Fibroblast of upper back skin (primary cell): Measurements from ENCODE around the gene JAK2.
"Not testable (repeated sequence)": the region's sequence is repeated elsewhere in the genome, so short reads cannot be mapped to it uniquely, and the experiment has no call there.

ENCODE experiments used
- DNase-seq: peaks from one replicate; pipeline ENCODE4 v3.0.0-alpha.2; 2013

Gene JAK2

GRCh38 chr9:4984621-4985385, at the start of gene JAK2:
JAK2 (plus strand) TSS chr9:4985272; CDS start chr9:5021988, 36,716 bp downstream.
- peak; percentile 94 for DNase-seq

DNA sequence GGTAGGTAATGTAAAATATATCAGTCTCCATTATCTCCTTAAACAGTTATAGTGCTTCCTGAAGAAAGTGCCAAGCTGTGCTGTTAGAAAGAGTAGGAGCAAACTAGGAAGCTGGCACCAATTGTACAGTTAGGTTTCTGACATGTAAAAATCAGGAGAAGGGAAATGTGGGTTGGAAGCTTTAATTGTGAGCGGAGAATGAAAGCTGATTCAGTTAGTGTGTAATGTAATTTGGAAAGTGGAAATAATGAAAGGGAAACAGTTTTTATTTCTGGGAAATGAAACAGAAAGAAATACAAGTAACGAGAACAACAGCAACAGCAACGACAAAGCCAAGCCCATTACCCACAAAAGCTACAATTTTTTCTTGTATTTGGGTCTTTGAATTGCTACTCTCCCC, 48.8 kb upstream of the JAK2 start:
- no peak for DNase-seq

DNA sequence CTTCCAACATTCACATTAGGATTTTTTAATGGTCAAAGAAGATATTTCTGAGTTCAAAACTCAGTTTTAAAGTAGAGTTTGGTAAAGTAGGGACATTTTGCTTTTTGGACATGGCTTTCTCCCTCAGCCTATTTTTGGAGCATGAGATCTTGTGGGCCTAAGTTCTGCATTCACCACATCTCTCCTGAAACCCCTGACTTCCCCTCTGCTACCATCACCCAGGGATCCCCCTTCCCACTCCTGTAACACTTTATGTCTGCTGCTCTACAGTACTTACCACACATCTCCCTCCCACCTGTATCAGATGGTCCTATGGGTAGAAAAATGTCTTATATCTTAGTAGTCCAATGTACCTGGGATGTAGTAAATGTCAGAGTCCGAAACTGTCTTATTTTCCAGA, 48.2 kb upstream of the JAK2 start:
- no peak for DNase-seq

- no peak for DNase-seq
Measured at GRCh38 chr9:4937446-4937845, 47.6 kb upstream of the JAK2 start.

GRCh38 chr9:4938496-4938895, 46.6 kb upstream of the JAK2 start:
- no peak for DNase-seq

DNA sequence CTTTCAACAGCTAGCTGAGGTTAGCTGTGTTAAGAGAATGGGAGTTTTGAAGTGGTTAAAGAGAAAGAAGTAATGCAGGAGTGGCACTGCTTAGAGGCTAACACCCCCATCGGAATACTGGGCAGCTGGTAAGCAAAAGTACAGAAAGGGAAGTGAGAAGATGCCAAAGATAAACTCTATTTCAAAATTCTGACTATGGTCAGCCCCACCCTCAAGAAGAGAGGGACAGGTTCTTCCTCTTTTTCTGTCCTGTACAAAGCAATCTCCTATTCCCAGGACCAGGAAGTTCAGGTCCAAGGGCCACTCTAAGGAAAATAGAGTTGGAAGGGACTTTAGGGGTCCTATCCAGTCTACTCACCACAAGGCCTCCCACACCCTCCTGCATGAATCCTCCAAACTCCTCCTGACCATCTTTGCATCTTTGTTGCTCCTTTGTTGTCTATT, 45.9 kb upstream of the JAK2 start:
- DNase-seq, result no peak

GRCh38 chr9:4942042-4942691, 42.9 kb upstream of the JAK2 start:
- DNase-seq, result not testable (repeated sequence)

DNA sequence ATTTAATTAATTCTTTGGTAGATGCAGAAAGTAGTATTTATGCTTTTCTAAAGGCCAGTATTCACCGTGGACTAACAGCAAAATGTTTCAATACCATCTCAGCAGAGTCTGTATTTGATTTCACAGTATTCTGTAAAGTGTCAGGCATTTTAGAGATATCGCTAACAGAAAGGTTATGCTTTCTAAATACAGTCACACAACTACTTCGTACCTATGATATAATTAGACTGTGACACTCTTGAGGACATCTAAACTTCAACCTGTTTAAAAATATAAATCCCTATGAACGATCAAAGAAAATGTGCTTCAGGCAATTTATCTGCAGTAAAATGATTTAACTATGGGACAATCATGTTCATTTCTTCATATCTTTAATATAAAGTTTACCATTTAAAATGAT, 41.7 kb upstream of the JAK2 start:
- no peak for DNase-seq

DNA sequence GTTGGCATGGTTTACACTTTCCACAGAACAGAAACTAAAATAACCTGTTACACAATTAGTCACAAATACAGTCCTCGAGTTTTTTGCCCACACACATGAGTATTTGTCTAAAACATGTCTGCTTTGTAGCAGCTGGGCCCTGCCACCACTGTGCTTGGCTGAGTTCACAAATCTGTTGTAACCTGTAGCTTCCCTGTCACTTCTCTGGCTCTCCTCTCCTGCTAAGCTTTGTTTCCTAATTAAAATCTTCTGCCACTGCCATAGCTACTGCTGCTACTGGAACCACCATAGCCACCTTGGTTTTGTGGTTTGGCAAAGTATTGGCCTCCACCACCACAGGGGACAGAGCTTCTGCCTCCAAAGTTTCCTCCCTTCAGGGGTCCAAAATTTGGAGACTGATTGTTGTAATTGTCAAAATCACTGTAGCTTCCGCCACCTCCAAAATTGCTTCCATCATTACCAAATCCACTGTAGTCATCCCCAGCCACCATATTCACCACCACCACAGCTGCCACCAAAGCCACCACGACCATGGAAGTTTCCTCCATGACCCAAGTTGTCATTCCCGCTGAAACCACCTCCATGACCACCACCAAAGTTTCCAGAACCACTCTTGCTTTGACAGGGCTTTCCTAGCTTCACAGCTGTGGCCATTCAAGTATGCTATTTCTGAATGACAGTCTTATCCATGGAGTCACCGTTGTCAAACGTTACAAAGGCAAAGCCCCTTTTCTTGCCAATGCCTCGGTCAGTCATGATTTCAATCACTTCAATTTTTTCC, 40.5 kb upstream of the JAK2 start:
- not testable (repeated sequence) for DNase-seq

DNA sequence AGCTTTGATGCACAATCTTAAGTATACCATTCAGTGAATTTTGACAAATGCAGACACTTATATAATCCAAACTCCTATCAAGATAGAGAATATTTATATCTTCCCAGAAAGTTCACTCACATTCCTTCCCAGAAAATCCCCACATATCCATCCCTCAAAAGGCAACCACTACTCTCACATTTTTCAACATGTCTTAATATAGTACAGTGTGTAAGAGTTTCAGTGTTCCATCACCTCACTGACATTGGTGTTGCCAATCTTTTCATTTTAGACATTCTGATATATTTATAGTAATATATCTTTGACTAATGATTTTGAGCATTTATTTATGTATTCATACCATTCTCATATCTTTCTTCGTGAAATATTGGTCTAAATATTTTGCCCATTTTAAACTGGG, 38.1 kb upstream of the JAK2 start:
- DNase-seq, result no peak

GRCh38 chr9:4955836-4956235, 29.2 kb upstream of the JAK2 start:
- peak; percentile 61 for DNase-seq

- DNase-seq, result no peak
Measured at GRCh38 chr9:4959031-4959430, 26.0 kb upstream of the JAK2 start.

DNA sequence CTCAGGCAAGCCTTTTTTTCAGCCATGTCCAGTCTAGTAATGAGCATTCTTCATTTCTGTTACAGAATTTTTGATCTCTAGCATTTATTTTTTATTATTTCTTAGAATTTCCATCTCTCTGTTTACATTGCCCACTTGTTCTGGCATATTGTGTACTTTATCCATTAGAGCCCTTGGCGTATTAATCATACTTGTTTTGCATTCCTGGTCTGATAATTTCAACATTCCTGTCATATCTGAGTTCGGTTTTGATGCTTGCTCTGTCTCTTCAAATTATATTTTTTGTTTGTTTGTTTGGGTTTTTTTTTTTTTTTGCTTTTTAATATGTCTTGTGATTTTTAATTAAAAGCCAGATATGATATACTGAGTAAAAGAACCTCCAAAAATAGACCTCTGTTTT, 23.0 kb upstream of the JAK2 start:
- no peak for DNase-seq

DNA sequence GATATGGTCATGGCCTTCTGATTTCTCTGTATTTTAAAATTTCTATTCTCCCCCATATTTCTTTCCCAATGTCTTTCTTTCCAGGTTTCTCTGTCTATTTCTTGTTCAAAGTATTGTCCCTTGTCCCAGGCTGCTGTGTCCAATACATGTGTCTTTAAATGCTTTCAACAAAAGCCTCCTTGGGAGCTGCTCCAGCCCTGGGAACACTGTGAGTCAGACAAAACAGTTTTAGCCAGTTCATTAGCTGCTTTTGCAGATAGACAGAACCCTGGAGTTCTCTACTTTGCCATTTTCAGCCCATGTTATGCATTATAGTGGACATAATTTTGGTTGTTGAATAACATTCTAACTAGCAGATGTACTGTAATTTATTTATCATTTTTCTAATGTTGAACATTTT, 20.5 kb upstream of the JAK2 start:
- no peak for DNase-seq

DNA sequence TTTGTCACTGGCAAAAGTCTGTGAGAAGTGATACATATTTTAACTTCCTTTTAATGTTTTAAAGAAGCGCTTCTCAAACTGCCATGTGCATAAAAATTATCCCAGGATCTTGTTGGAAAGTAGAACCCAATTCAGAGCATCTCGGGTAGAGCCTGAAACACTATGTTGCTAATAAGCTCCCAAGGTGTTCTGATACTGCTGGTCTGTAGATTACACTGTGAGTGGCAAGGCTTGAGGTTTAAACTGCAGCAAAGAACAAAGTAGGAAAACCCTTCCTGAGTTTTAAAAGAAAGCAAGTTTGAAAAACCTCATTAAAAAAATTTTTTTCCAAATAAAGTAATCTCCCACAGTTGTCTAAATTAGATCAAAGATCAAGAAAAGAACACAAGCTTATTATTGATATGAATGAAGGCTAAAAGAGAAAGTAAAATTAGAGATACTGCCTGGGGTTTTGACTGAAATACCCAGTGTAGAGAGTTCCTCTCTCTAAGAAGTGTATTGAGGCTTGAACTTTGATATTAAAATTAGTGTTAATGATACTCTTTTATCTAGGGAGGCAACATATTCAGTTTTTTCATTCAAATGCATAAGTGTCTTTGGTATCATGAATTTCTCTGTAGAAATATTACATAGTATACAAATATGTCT, 19.8 kb upstream of the JAK2 start:
- no peak for DNase-seq

DNA sequence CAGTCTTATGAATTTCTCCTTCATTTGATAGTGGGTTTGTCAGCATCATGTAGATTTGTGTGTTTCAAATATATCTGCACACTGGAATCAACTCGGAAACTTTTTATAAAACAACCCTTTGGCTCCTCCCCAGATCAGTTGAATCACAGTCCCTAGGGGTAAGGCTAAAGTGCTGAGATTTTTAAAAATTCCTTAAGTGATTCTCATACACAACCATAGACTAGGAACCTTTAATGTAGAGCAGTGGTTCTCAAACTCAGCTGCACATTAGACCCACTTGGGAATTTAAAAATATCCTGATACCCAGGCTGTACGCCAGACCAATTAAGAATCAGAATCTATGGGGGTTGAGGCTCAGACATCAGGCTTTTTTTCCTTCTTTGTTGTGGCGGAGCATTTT, 17.5 kb upstream of the JAK2 start:
- DNase-seq, result peak; percentile 88

GRCh38 chr9:4969130-4969529, 15.9 kb upstream of the JAK2 start:
- no peak for DNase-seq

DNA sequence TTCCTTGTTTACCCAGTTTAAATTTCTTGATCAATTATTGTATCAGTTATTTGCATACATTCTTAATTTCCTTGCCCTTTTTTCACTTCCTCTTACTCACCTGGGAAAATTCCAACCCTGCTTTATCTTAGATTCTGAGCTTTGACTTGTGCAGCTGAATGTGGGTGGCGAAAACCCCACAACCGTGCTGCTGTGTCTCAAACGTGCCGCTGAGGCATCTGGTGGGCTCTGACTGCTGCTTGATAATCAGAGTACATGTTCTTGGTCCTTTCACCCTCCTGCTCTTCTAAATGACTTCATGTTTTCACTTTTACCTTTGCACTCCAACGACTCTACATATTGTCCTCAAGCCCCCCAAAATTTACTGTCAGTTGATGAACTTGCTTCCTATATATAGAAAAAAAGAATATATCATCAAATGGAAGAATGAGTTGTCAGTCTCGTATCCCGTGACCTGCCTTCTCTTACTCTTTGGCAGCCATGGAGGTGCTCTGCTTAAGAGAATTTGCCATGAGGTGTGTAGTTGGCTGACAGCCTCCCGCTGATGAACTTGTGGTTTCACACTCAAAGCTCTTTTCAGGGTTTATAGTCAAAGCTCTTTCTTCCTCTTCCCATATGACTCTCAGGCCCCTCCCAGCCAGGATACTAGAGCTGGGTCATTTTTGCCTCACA, 14.0 kb upstream of the JAK2 start:
- DNase-seq, result no peak

DNA sequence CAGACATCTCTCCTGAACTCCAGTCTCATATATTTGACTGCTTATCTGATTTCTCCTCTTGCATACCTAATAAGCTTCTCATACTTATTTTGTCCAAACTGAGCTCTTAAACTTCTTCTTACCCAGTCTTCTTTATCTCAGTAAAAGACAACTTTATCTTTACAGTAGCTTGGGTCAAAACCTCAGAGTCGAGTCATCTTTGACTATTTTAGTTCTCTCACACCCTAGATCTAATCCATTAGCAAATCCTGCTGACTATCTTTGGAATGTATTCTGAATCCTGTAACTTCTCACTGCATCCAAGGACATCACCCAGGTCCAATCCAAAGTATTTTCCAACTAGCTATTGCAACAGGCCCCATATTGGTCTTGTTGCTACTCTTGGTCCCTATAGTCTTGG, 11.8 kb upstream of the JAK2 start:
- peak; percentile 63 for DNase-seq

DNA sequence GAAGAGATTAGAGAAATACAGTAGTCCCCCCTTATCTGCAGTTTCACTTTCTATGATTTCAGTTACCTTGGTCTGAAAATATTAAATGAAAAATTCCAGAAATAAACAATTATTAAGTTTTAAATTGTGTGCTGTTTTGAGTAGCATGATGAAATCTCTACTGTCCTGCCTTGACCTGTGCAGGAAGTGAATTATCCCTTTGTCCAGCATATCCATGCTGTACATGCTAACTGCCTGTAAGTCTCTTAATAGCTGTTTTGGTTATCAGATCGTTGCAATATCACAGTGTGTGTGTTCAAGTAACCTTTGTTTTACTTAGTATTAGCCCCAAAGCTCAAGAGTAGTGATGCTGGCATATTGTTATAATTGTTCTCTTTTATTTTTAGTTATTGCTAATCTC, 11.2 kb upstream of the JAK2 start:
- no peak for DNase-seq

DNA sequence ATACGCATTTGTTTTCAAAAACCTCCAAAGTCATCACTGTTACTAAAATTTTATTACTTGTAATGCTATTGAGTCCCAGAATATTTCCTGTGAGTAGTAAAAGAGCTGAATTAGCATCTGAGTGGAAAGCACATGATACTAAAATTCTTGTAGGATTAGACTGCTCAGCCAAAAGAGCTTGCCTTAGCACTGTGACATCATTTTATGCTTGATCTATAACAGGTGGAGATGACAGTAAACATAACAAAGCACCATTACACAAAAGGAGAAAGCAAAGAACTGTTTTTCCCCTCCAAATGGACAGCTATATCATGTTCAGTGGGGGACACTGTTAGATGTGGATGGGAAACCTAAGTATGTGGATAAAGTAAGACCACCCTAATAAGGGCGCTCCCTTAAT, 5.8 kb upstream of the JAK2 start:
- no peak for DNase-seq

DNA sequence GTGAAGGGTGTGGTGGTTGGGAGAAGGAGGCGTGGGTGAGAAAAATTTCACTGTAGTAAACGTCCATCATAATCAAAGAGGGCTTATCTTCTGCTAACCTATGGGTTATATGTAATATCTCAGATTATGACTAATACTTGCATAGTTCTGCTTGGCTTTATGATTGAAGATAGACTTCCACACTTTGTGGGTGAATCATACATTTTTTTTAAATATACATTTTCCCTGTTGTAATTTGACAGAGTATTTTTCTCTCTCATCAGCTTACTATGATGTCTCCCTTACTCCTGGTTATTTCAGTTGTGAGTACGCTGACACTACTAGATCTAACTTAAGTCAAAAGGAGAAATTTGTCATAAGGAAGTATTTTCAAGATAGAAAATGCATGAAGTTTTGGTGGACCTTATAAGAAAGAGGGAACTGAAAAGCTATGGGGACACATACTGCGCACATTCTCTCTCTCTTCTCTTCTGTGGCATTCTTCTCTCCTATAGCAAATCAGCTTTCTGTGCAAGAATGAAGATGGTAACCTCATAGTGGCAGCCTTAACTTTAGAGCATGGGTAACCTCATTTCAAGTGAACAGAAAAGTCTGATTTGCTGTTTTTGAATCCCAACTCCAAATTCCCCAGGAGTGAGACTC, 4.9 kb upstream of the JAK2 start:
- peak; percentile 36 for DNase-seq
